ENCODE data around the gene ATP8B1. TPM values are rescaled to one million over a fixed set of nuclear protein-coding genes. Genes with fewer than 3 reads are reported as not detected.

Gene ATP8B1
- total and polyA plus RNA-seq, 2 experiments from 2014 or later: 7.9 to 38.4 TPM

GRCh38 chr18:57764087-57764486 is 39.0 kb downstream of the ATP8B1 start:
- no peak overlapping the region for H3K4me2 ChIP-seq
- H3K27me3 ChIP-seq: no peaks in the 10 kb centered on the region
- no peaks in the 10 kb centered on the region for H3K36me3 ChIP-seq (replicated peaks; ENCODE audit: insufficient read depth, low read depth)
- H2AFZ ChIP-seq: no peak overlapping the region
- H3K9me3 ChIP-seq (ENCODE audit: low read depth): no peaks in the 10 kb centered on the region
- no peaks in the 10 kb centered on the region for H3K9me2 ChIP-seq (replicated peaks; ENCODE audit: insufficient read depth)
- H3K4me1 ChIP-seq (ENCODE audit: insufficient read depth): peaks cover 14% of the 10 kb centered on the region
- no peak overlapping the region for H3K27ac ChIP-seq
- H3K4me3 ChIP-seq: no peak overlapping the region
- TF ChIP-seq CTCF (IDR thresholded peaks at IDR 0.05; ENCODE audit: poor library complexity) (no peak), EZH2 (IDR thresholded peaks at IDR 0.05; ENCODE audit: borderline replicate concordance) (no peak), EZH2phosphoT487 (IDR thresholded peaks at IDR 0.05; ENCODE audit: low read depth, severe bottlenecking, unreplicated experiment) (no peak)
- no peaks in the 10 kb centered on the region for H4K20me1 ChIP-seq (ENCODE audit: insufficient read depth, poor library complexity, severe bottlenecking)
- WGBS (ENCODE audit: low lambda C conversion rate, missing lambda C conversion rate): 91% methylated on average over 8 of the region's 8 CpGs
- peaks cover 62% of the 10 kb centered on the region for H3K79me2 ChIP-seq
- DNase-seq (ENCODE audit: low spot score): no peak

GRCh38 chr18:57762686-57763085 is 40.4 kb downstream of the ATP8B1 start:
- H3K79me2 ChIP-seq: peaks cover 67% of the 10 kb centered on the region
- no peak overlapping the region for H3K4me3 ChIP-seq
- no peaks in the 10 kb centered on the region for H4K20me1 ChIP-seq (ENCODE audit: insufficient read depth, poor library complexity, severe bottlenecking)
- no peaks in the 10 kb centered on the region for H3K9me2 ChIP-seq (replicated peaks; ENCODE audit: insufficient read depth)
- H3K36me3 ChIP-seq (replicated peaks; ENCODE audit: insufficient read depth, low read depth): no peaks in the 10 kb centered on the region
- 47% methylated on average over 2 of the region's 2 CpGs for WGBS (ENCODE audit: low lambda C conversion rate, missing lambda C conversion rate)
- no peaks in the 10 kb centered on the region for H3K27me3 ChIP-seq
- DNase-seq (ENCODE audit: low spot score): no peak
- H3K4me1 ChIP-seq (ENCODE audit: insufficient read depth): peaks cover 10% of the 10 kb centered on the region
- no peak for TF ChIP-seq CTCF (IDR thresholded peaks at IDR 0.05; ENCODE audit: poor library complexity)
- no peak for TF ChIP-seq EZH2phosphoT487 (IDR thresholded peaks at IDR 0.05; ENCODE audit: low read depth, severe bottlenecking, unreplicated experiment)
- TF ChIP-seq EZH2 (IDR thresholded peaks at IDR 0.05; ENCODE audit: borderline replicate concordance): no peak
- H3K27ac ChIP-seq: peak overlapping the region; percentile 53
- H2AFZ ChIP-seq: no peak overlapping the region
- no peak overlapping the region for H3K4me2 ChIP-seq
- H3K9me3 ChIP-seq (ENCODE audit: low read depth): no peaks in the 10 kb centered on the region

- Histone ChIP-seq H3K4me3 (no peak overlapping the region), H3K9me2 (replicated peaks; ENCODE audit: insufficient read depth) (no peaks in the 10 kb centered on the region), H3K36me3 (replicated peaks; ENCODE audit: insufficient read depth, low read depth) (no peaks in the 10 kb centered on the region), H3K4me1 (ENCODE audit: insufficient read depth) (peaks cover 10% of the 10 kb centered on the region), H3K27me3 (no peaks in the 10 kb centered on the region), H3K4me2 (no peak overlapping the region), H3K27ac (no peak overlapping the region), H3K9me3 (ENCODE audit: low read depth) (no peaks in the 10 kb centered on the region), H2AFZ (no peak overlapping the region), H3K79me2 (peaks cover 64% of the 10 kb centered on the region), H4K20me1 (ENCODE audit: insufficient read depth, poor library complexity, severe bottlenecking) (no peaks in the 10 kb centered on the region)
- WGBS (ENCODE audit: low lambda C conversion rate, missing lambda C conversion rate): 93% methylated on average over 13 of the region's 13 CpGs
- no peak for DNase-seq (ENCODE audit: low spot score)
- no peak for TF ChIP-seq EZH2phosphoT487 (IDR thresholded peaks at IDR 0.05; ENCODE audit: low read depth, severe bottlenecking, unreplicated experiment)
- no peak for TF ChIP-seq CTCF (IDR thresholded peaks at IDR 0.05; ENCODE audit: poor library complexity)
- TF ChIP-seq EZH2 (IDR thresholded peaks at IDR 0.05; ENCODE audit: borderline replicate concordance): no peak
These were observed 43.5 kb downstream of the ATP8B1 start for GRCh38 chr18:57759650-57760049.

Measured in hepatocyte (in vitro differentiated cells).